ENCODE measurements around the gene RHBDD1. TPM values are rescaled to one million over a fixed set of nuclear protein-coding genes. Genes with fewer than 3 reads are reported as not detected.
A peak's percentile ranks its signal among the peaks of the same experiment; 100 is the strongest.
"Not testable (repeated sequence)": the region's sequence is repeated elsewhere in the genome, so short reads cannot be mapped to it uniquely, and the experiment has no call there.

The RHBDD1 gene
- total RNA-seq, 2 donors from 2014 or later, result 10.2 to 17.3 TPM

- ATAC-seq (ENCODE audit: insufficient number of reproducible peaks, low FRiP score, low read depth) (no peak), DNase-seq (ENCODE audit: low spot score) (no peak)
- Histone ChIP-seq H3K27me3 (replicated peaks; ENCODE audit: insufficient read depth) (no peaks in the 10 kb centered on the region), H3K36me3 (no peaks in the 10 kb centered on the region), H3K4me1 (ENCODE audit: control insufficient read depth in 1 of 2, low read depth in 2 of 2) (peaks cover 7 to 12% of the 10 kb centered on the region in 2 donors), H3K4me3 (no peak overlapping the region), H3K27ac (no peak overlapping the region), H3K9me3 (no peaks in the 10 kb centered on the region)
- TF ChIP-seq, protein P1, sequence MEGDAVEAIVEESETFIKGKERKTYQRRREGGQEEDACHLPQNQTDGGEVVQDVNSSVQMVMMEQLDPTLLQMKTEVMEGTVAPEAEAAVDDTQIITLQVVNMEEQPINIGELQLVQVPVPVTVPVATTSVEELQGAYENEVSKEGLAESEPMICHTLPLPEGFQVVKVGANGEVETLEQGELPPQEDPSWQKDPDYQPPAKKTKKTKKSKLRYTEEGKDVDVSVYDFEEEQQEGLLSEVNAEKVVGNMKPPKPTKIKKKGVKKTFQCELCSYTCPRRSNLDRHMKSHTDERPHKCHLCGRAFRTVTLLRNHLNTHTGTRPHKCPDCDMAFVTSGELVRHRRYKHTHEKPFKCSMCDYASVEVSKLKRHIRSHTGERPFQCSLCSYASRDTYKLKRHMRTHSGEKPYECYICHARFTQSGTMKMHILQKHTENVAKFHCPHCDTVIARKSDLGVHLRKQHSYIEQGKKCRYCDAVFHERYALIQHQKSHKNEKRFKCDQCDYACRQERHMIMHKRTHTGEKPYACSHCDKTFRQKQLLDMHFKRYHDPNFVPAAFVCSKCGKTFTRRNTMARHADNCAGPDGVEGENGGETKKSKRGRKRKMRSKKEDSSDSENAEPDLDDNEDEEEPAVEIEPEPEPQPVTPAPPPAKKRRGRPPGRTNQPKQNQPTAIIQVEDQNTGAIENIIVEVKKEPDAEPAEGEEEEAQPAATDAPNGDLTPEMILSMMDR (IDR thresholded peaks at IDR 0.05), result no peak
These were observed 4.6 kb upstream of the RHBDD1 start for GRCh38 chr2:226831266-226831665.

- H3K9me3 ChIP-seq, result no peaks in the 10 kb centered on the region
- TF ChIP-seq, protein P1 (IDR thresholded peaks at IDR 0.05), result no peak
- H3K36me3 ChIP-seq, result no peaks in the 10 kb centered on the region
- DNase-seq (ENCODE audit: low spot score) (no peak), ATAC-seq (ENCODE audit: insufficient number of reproducible peaks, low FRiP score, low read depth) (no peak)
- H3K4me3 ChIP-seq, result no peak overlapping the region
- no peak overlapping the region for H3K27ac ChIP-seq
- peaks cover 8 to 18% of the 10 kb centered on the region in 2 donors for H3K4me1 ChIP-seq (ENCODE audit: control insufficient read depth in 1 of 2, low read depth in 2 of 2)
- no peaks in the 10 kb centered on the region for H3K27me3 ChIP-seq (replicated peaks; ENCODE audit: insufficient read depth)
These were observed 3.8 kb upstream of the RHBDD1 start for GRCh38 chr2:226832061-226832460.

DNA sequence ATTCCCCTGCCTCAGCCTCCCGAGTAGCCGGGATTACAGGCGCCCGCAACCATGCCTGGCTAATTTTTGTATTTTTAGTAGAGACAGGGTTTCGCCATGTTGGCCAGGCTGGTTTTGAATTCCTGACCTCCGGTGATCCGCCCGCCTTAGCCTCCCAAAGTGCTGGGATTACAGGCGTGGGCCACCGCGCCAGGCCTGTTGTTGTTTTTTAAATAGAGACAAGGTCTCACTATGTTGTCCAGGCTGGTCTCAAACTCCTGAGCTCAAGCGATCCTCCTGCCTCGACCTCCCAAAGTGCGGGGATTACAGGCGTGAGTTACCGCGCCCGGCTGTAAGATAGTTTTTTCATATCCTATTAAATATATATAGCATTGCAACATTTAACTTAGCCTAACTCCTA, 974 bp upstream of the RHBDD1 start:
- ATAC-seq (ENCODE audit: insufficient number of reproducible peaks, low FRiP score, low read depth), result not testable (repeated sequence)
- peak overlapping the region; percentile 96 for H3K4me3 ChIP-seq

DNA sequence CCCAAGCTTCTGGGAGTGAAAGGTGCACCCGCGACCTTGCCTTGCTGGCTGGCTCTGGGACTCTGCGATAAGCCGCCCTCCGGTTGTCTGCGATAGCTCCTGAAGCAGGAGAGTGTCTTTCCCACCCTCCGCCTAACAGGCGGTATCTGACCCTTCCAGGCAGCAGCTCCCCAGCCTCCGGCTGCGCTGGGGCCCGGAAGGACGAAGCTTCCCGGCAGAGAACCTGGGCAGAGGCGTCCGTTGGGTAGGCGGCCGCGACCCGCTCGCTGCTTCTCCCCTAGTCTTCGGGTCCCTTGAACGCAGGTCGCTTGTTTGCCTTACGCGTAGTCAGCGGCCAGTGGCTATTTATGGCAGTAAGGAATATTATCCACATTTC, 446 bp upstream of the RHBDD1 start:
- Histone ChIP-seq H3K4me3 (peak overlapping the region; percentile 96), H3K27me3 (replicated peaks; ENCODE audit: insufficient read depth) (no peaks in the 10 kb centered on the region), H3K9me3 (no peaks in the 10 kb centered on the region), H3K27ac (peak overlapping the region; percentile 94 to 98), H3K4me1 (ENCODE audit: control insufficient read depth in 1 of 2, low read depth in 2 of 2) (peaks cover 10 to 30% of the 10 kb centered on the region in 2 donors), H3K36me3 (no peaks in the 10 kb centered on the region)
- TF ChIP-seq, protein P1 (IDR thresholded peaks at IDR 0.05), result no peak
- DNase-seq (ENCODE audit: low spot score) (no peak), ATAC-seq (ENCODE audit: insufficient number of reproducible peaks, low FRiP score, low read depth) (peak; percentile 21)

More for the DNA sequence above, 974 bp upstream of the RHBDD1 start:
- H3K36me3 ChIP-seq; H3K27me3 ChIP-seq (replicated peaks; ENCODE audit: insufficient read depth); DNase-seq (ENCODE audit: low spot score); H3K27ac ChIP-seq; H3K9me3 ChIP-seq: not testable (repeated sequence)
- peaks cover 10 to 30% of the 10 kb centered on the region in 2 donors for H3K4me1 ChIP-seq (ENCODE audit: control insufficient read depth in 1 of 2, low read depth in 2 of 2)

DNA sequence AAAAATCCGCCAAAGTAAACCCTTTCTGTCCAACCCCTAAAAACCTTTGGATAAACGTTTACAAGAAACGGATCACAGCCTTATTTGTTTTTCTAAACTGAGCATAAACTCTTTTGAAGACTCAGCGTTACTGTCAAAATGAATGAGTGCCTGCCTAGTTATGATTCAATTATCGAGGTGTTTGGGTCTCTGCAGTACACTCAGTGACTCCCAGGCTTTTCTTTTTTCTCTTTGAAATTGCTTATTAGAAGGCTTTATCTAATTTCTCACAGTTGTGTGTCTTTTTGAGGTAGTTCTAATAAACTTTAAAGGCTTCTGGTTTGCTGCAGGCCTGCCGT, 663 bp downstream of the RHBDD1 start:
- Histone ChIP-seq H3K27me3 (replicated peaks; ENCODE audit: insufficient read depth) (no peaks in the 10 kb centered on the region), H3K4me1 (ENCODE audit: control insufficient read depth in 1 of 2, low read depth in 2 of 2) (peaks cover 10 to 30% of the 10 kb centered on the region in 2 donors), H3K27ac (peak overlapping the region; percentile 94 to 98), H3K36me3 (no peaks in the 10 kb centered on the region), H3K9me3 (no peaks in the 10 kb centered on the region), H3K4me3 (peak overlapping the region; percentile 96)
- TF ChIP-seq, protein P1 (IDR thresholded peaks at IDR 0.05), result no peak
- DNase-seq (ENCODE audit: low spot score) (no peak), ATAC-seq (ENCODE audit: insufficient number of reproducible peaks, low FRiP score, low read depth) (peak; percentile 20)

GRCh38 chr2:226837334-226837733, 1.5 kb downstream of the RHBDD1 start:
- H3K4me1 ChIP-seq (ENCODE audit: control insufficient read depth in 1 of 2, low read depth in 2 of 2), result peaks cover 10 to 30% of the 10 kb centered on the region in 2 donors
- H3K27me3 ChIP-seq (replicated peaks; ENCODE audit: insufficient read depth), result no peaks in the 10 kb centered on the region
- DNase-seq (ENCODE audit: low spot score), result no peak
- no peak overlapping the region for H3K27ac ChIP-seq
- H3K4me3 ChIP-seq, result no peak overlapping the region
- H3K9me3 ChIP-seq, result no peaks in the 10 kb centered on the region
- TF ChIP-seq, protein P1 (IDR thresholded peaks at IDR 0.05), result no peak
- no peak for ATAC-seq (ENCODE audit: insufficient number of reproducible peaks, low FRiP score, low read depth)
- H3K36me3 ChIP-seq, result no peaks in the 10 kb centered on the region
